HEK293 (cell line): ENCODE data around the gene CTNNBL1.

Experiments used
- EGR2 ChIP-seq: fragments of 450-650 bp; formaldehyde crosslinking; IDR thresholded peaks from 2 replicates; pipeline ENCODE4 v1.5.1; 2016; ENCODE audit warnings: low read depth, missing biosample characterization, missing genetic modification characterization
- KLF8 ChIP-seq: fragments of 450-650 bp; formaldehyde crosslinking; IDR thresholded peaks from 2 replicates; pipeline ENCODE4 v1.5.1; 2016; ENCODE audit warnings: missing biosample characterization, missing genetic modification characterization
- KLF9 ChIP-seq: fragments of 450-650 bp; formaldehyde crosslinking; IDR thresholded peaks from 2 replicates; pipeline ENCODE4 v1.5.1; 2016; ENCODE audit warnings: missing biosample characterization, missing genetic modification characterization, low read depth
- MEIS1 ChIP-seq: sonication (generic); formaldehyde crosslinking; IDR thresholded peaks from 2 replicates; pipeline ENCODE4 v1.8.1; 2022; ENCODE audit warnings: missing genetic modification reagents, mild to moderate bottlenecking, borderline replicate concordance
- MYNN ChIP-seq: fragments of 450-650 bp; formaldehyde crosslinking; IDR thresholded peaks from 2 replicates; pipeline ENCODE4 v1.5.1; 2016; ENCODE audit warnings: missing biosample characterization, missing genetic modification characterization, borderline replicate concordance
- MZF1 ChIP-seq: fragments of 450-650 bp; formaldehyde crosslinking; IDR thresholded peaks from 2 replicates; pipeline ENCODE4 v1.5.1; 2017; ENCODE audit warnings: missing biosample characterization, missing genetic modification characterization, borderline replicate concordance
- OVOL3 ChIP-seq: fragments of 450-650 bp; formaldehyde crosslinking; IDR thresholded peaks from 2 replicates; pipeline ENCODE4 v1.5.1; 2016; ENCODE audit warnings: missing biosample characterization, missing genetic modification characterization
- REPIN1 ChIP-seq: fragments of 450-650 bp; formaldehyde crosslinking; IDR thresholded peaks from 2 replicates; pipeline ENCODE4 v1.5.1; 2017; ENCODE audit warnings: missing biosample characterization, missing genetic modification characterization, low read depth
- SP3 ChIP-seq: fragments of 450-650 bp; formaldehyde crosslinking; IDR thresholded peaks from 2 replicates; pipeline ENCODE4 v1.5.1; 2016; ENCODE audit warnings: missing biosample characterization, missing genetic modification characterization
- YY2 ChIP-seq: fragments of 450-650 bp; formaldehyde crosslinking; IDR thresholded peaks from 2 replicates; pipeline ENCODE4 v1.5.1; 2016; ENCODE audit warnings: missing biosample characterization, missing genetic modification characterization
- ZBTB48 ChIP-seq: fragments of 450-650 bp; formaldehyde crosslinking; IDR thresholded peaks from 2 replicates; pipeline ENCODE4 v1.5.1; 2016; ENCODE audit warnings: missing biosample characterization, missing genetic modification characterization
- ZBTB8A ChIP-seq: fragments of 450-650 bp; formaldehyde crosslinking; IDR thresholded peaks from 2 replicates; pipeline ENCODE4 v1.5.1; 2016; ENCODE audit warnings: missing biosample characterization, missing genetic modification characterization
- ZEB2 ChIP-seq: fragments of 450-650 bp; formaldehyde crosslinking; IDR thresholded peaks from 2 replicates; pipeline ENCODE4 v1.5.1; 2016; ENCODE audit warnings: missing biosample characterization, missing genetic modification characterization
- ZIC2 ChIP-seq: fragments of 450-650 bp; formaldehyde crosslinking; IDR thresholded peaks from 2 replicates; pipeline ENCODE4 v1.5.1; 2016; ENCODE audit warnings: missing biosample characterization, missing genetic modification characterization
- ZNF132 ChIP-seq: fragments of 450-650 bp; formaldehyde crosslinking; IDR thresholded peaks from 2 replicates; pipeline ENCODE4 v1.5.1; 2017; ENCODE audit warnings: missing biosample characterization, missing genetic modification characterization, borderline replicate concordance
- ZNF2 ChIP-seq: fragments of 450-650 bp; formaldehyde crosslinking; IDR thresholded peaks from 2 replicates; pipeline ENCODE4 v1.5.1; 2016; ENCODE audit warnings: missing biosample characterization, missing genetic modification characterization
- ZNF341 ChIP-seq: fragments of 450-650 bp; formaldehyde crosslinking; IDR thresholded peaks from 2 replicates; pipeline ENCODE4; 2016; ENCODE audit warnings: low read depth, missing biosample characterization, missing genetic modification characterization
- ZNF366 ChIP-seq: fragments of 450-650 bp; formaldehyde crosslinking; conservative IDR thresholded peaks from 2 replicates; pipeline ENCODE4 v1.5.1; 2016; ENCODE audit warnings: missing biosample characterization, missing genetic modification characterization
- ZNF433 ChIP-seq: fragments of 450-650 bp; formaldehyde crosslinking; IDR thresholded peaks from 2 replicates; pipeline ENCODE4 v1.5.1; 2016; ENCODE audit warnings: missing biosample characterization, missing genetic modification characterization, low read depth
- ZNF514 ChIP-seq: fragments of 450-650 bp; formaldehyde crosslinking; IDR thresholded peaks from 2 replicates; pipeline ENCODE4 v1.5.1; 2016; ENCODE audit warnings: missing biosample characterization, missing genetic modification characterization
- ZNF560 ChIP-seq: fragments of 450-650 bp; formaldehyde crosslinking; IDR thresholded peaks from 2 replicates; pipeline ENCODE4 v1.5.1; 2017; ENCODE audit warnings: missing biosample characterization, missing genetic modification characterization, borderline replicate concordance
- ZNF596 ChIP-seq: fragments of 450-650 bp; IDR thresholded peaks from 2 replicates; pipeline ENCODE4 v1.5.0; 2018; ENCODE audit warnings: missing biosample characterization, mild to moderate bottlenecking, missing genetic modification characterization, moderate library complexity
- ZNF600 ChIP-seq: fragments of 450-650 bp; formaldehyde crosslinking; IDR thresholded peaks from 2 replicates; pipeline ENCODE4 v1.5.1; 2016; ENCODE audit warnings: missing biosample characterization, missing genetic modification characterization
- ZNF76 ChIP-seq: fragments of 450-650 bp; formaldehyde crosslinking; IDR thresholded peaks from 2 replicates; pipeline ENCODE4; 2016; ENCODE audit warnings: low read depth, missing biosample characterization, missing genetic modification characterization, borderline replicate concordance
- ZNF768 ChIP-seq: fragments of 450-650 bp; formaldehyde crosslinking; IDR thresholded peaks from 2 replicates; pipeline ENCODE4 v1.5.1; 2018; ENCODE audit warnings: missing biosample characterization, mild to moderate bottlenecking, missing genetic modification characterization
- ZNF777 ChIP-seq: fragments of 450-650 bp; formaldehyde crosslinking; IDR thresholded peaks from 2 replicates; pipeline ENCODE4 v1.5.1; 2017; ENCODE audit warnings: missing biosample characterization, missing genetic modification characterization, borderline replicate concordance
- ZNF785 ChIP-seq: fragments of 450-650 bp; formaldehyde crosslinking; IDR thresholded peaks from 2 replicates; pipeline ENCODE4 v1.5.1; 2016; ENCODE audit warnings: missing biosample characterization, missing genetic modification characterization
- ZSCAN30 ChIP-seq: fragments of 450-650 bp; IDR thresholded peaks from 2 replicates; pipeline ENCODE4 v1.5.1; 2018; ENCODE audit warnings: missing biosample characterization, mild to moderate bottlenecking, missing genetic modification characterization, moderate library complexity
- TF ChIP-seq, protein P1 (sequence below): fragments of 450-650 bp; formaldehyde crosslinking; IDR thresholded peaks from 2 replicates; pipeline ENCODE4 v1.5.1; 2016; ENCODE audit warnings: missing biosample characterization, missing genetic modification characterization, low read depth
- TF ChIP-seq, protein P2 (sequence below): fragments of 450-650 bp; formaldehyde crosslinking; IDR thresholded peaks from 2 replicates; pipeline ENCODE4 v1.5.1; 2016; ENCODE audit warnings: missing biosample characterization, missing genetic modification characterization
- TF ChIP-seq, protein P3 (sequence below): IDR thresholded peaks from 2 replicates; pipeline ENCODE4 v1.6.1; 2011; ENCODE audit warnings: mild to moderate bottlenecking, low read depth, low read length, borderline replicate concordance
- TF ChIP-seq, protein P4 (sequence below): fragments of 450-650 bp; formaldehyde crosslinking; IDR thresholded peaks from 2 replicates; pipeline ENCODE4 v1.5.1; 2016; ENCODE audit warnings: missing biosample characterization, missing genetic modification characterization

CTNNBL1 gene

DNA sequence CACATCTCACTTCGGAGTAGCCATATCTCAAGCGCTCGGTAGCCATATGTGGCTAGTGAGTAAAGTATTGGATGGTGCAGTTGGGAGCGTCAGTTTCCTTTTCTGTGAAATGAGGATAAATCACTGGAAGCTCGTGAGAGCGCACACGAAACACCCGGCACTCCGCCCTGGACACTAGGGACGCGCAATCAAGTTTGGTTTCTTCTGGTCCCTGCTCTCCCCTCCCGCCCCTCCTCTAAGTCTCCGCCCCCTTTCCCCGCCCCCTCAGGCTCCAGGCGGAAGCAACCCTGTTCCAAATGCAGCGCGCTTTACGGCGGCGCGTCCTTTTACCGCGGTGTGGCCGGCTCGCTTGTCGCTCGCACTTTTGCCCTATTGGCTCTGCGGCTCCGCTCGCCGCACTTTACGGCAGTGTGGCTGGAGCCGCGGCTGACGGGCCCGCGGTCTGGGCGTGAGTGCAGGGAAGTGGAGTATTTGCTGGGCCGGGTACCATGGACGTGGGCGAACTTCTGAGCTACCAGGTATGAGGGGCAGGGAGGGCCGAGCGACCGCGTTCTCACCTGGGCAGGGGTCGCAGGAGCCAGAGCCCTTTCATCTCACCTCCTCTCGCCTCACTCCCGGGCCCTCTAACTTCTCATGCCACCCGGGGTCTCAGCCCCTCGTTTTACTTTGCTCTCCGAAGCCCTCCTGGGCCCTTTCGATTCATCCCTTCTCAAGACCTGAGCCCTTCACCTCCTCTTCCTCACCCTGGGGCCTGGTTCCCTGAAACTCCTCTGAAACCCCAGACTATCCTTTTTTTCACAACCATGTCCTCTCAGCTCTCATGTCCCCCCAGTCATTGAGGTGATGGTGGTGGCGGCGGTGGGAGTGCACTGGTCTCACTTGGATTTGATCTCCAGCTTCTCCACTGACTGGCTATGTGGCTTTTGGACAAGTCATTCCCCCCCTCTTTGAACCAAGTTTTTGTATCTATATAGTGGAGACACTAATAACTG lies at the start of gene CTNNBL1 (continued):
- TF ChIP-seq, protein P1, sequence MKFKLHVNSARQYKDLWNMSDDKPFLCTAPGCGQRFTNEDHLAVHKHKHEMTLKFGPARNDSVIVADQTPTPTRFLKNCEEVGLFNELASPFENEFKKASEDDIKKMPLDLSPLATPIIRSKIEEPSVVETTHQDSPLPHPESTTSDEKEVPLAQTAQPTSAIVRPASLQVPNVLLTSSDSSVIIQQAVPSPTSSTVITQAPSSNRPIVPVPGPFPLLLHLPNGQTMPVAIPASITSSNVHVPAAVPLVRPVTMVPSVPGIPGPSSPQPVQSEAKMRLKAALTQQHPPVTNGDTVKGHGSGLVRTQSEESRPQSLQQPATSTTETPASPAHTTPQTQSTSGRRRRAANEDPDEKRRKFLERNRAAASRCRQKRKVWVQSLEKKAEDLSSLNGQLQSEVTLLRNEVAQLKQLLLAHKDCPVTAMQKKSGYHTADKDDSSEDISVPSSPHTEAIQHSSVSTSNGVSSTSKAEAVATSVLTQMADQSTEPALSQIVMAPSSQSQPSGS: no peak
- no peak for TF ChIP-seq MZF1 (tag by site-specific recombination)
- no peak for TF ChIP-seq ZNF366 (tag by site-specific recombination)
- TF ChIP-seq ZBTB48: peak; percentile 86
- no peak for TF ChIP-seq ZNF768 (tag by site-specific recombination)
- no peak for TF ChIP-seq OVOL3
- TF ChIP-seq, protein P2, sequence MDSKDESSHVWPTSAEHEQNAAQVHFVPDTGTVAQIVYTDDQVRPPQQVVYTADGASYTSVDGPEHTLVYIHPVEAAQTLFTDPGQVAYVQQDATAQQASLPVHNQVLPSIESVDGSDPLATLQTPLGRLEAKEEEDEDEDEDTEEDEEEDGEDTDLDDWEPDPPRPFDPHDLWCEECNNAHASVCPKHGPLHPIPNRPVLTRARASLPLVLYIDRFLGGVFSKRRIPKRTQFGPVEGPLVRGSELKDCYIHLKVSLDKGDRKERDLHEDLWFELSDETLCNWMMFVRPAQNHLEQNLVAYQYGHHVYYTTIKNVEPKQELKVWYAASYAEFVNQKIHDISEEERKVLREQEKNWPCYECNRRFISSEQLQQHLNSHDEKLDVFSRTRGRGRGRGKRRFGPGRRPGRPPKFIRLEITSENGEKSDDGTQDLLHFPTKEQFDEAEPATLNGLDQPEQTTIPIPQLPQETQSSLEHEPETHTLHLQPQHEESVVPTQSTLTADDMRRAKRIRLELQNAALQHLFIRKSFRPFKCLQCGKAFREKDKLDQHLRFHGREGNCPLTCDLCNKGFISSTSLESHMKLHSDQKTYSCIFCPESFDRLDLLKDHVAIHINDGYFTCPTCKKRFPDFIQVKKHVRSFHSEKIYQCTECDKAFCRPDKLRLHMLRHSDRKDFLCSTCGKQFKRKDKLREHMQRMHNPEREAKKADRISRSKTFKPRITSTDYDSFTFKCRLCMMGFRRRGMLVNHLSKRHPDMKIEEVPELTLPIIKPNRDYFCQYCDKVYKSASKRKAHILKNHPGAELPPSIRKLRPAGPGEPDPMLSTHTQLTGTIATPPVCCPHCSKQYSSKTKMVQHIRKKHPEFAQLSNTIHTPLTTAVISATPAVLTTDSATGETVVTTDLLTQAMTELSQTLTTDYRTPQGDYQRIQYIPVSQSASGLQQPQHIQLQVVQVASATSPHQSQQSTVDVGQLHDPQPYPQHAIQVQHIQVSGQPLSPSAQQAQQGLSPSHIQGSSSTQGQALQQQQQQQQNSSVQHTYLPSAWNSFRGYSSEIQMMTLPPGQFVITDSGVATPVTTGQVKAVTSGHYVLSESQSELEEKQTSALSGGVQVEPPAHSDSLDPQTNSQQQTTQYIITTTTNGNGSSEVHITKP: peak; percentile 83
- TF ChIP-seq, protein P3, sequence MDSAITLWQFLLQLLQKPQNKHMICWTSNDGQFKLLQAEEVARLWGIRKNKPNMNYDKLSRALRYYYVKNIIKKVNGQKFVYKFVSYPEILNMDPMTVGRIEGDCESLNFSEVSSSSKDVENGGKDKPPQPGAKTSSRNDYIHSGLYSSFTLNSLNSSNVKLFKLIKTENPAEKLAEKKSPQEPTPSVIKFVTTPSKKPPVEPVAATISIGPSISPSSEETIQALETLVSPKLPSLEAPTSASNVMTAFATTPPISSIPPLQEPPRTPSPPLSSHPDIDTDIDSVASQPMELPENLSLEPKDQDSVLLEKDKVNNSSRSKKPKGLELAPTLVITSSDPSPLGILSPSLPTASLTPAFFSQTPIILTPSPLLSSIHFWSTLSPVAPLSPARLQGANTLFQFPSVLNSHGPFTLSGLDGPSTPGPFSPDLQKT: no peak
- peak; percentile 83; the same call in 1 of the 2 replicates for TF ChIP-seq KLF8
- TF ChIP-seq ZNF514 (tag by site-specific recombination): no peak
- no peak for TF ChIP-seq ZNF777 (tag by site-specific recombination)
- TF ChIP-seq ZSCAN30 (tag by site-specific recombination): peak; percentile 54; the same call in 1 of the 2 replicates
- no peak for TF ChIP-seq ZIC2
- TF ChIP-seq ZBTB8A (tag by site-specific recombination): no peak
- TF ChIP-seq ZNF433 (tag by site-specific recombination): no peak
- TF ChIP-seq, protein P4, sequence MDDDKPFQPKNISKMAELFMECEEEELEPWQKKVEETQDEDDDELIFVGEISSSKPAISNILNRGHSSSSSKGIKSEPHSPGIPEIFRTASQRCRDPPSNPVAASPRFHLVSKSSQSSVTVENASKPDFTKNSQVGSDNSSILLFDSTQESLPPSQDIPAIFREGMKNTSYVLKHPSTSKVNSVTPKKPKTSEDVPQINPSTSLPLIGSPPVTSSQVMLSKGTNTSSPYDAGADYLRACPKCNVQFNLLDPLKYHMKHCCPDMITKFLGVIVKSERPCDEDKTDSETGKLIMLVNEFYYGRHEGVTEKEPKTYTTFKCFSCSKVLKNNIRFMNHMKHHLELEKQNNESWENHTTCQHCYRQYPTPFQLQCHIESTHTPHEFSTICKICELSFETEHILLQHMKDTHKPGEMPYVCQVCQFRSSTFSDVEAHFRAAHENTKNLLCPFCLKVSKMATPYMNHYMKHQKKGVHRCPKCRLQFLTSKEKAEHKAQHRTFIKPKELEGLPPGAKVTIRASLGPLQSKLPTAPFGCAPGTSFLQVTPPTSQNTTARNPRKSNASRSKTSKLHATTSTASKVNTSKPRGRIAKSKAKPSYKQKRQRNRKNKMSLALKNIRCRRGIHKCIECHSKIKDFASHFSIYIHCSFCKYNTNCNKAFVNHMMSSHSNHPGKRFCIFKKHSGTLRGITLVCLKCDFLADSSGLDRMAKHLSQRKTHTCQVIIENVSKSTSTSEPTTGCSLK (tag by site-specific recombination): no peak
- TF ChIP-seq ZNF2: no peak; the same call in 1 of the 2 replicates
- no peak for TF ChIP-seq MYNN
- TF ChIP-seq ZNF560 (tag by site-specific recombination): no peak
- TF ChIP-seq REPIN1 (tag by site-specific recombination): no peak
- no peak for TF ChIP-seq MEIS1 (CRISPR knock-in tag)
- TF ChIP-seq EGR2 (tag by site-specific recombination): 0 out of 2 replicates have a peak, but pooled peaks have one; percentile 40
- TF ChIP-seq YY2 (tag by site-specific recombination): 0 out of 2 replicates have a peak, but pooled peaks have one; percentile 14
- peak; percentile 95 for TF ChIP-seq SP3 (tag by site-specific recombination)
- no peak for TF ChIP-seq ZNF785 (tag by site-specific recombination)
- no peak for TF ChIP-seq ZNF596 (tag by site-specific recombination)
- peak; percentile 84 for TF ChIP-seq ZNF76 (tag by site-specific recombination)
- no peak for TF ChIP-seq ZEB2 (tag by site-specific recombination)
- peak; percentile 89 for TF ChIP-seq KLF9
- no peak; the same call in 1 of the 2 replicates for TF ChIP-seq ZNF600 (tag by site-specific recombination)
- peak; percentile 67 for TF ChIP-seq ZNF341 (tag by site-specific recombination)
- no peak for TF ChIP-seq ZNF132 (tag by site-specific recombination)
